Keratinocyte (primary cell): ENCODE measurements around the gene SPRED3. TPM values are rescaled to one million over a fixed set of nuclear protein-coding genes. Genes with fewer than 3 reads are reported as not detected.

Source experiments
- DNase-seq: peaks from one replicate; pipeline ENCODE4 v3.0.0-alpha.2; 2011; ENCODE audit warnings: low read depth, missing footprints, low spot score
- FAIRE-seq: peaks from 2 replicates; lab custom pipeline; 2011; peaks lifted over from hg19 to GRCh38; lab: Jason Lieb, UNC
- H2AFZ ChIP-seq: 2 replicates; pipeline ENCODE4 v1.6.0; 2012; ENCODE audit warnings: low read length, control low read depth, inconsistent platforms; ENCODE audit not compliant: control insufficient read depth
- H3K27ac ChIP-seq: 2 replicates; pipeline ENCODE4 v1.5.1; 2011; ENCODE audit warnings: low read length; ENCODE audit not compliant: control insufficient read depth, insufficient read depth
- H3K27me3 ChIP-seq: 3 replicates; pipeline ENCODE4 v1.6.0; 2011; ENCODE audit warnings: low read length; ENCODE audit not compliant: control insufficient read depth, insufficient read depth; ENCODE audit errors: extremely low read depth
- H3K36me3 ChIP-seq, 2 experiments: 2 replicates in 1 of 2; 3 replicates in 1 of 2; pipeline ENCODE4 v1.5.1; 2011; ENCODE audit warnings: low read length in 2 of 2, mild to moderate bottlenecking in 1 of 2; ENCODE audit not compliant: control insufficient read depth in 2 of 2, insufficient read depth in 2 of 2; ENCODE audit errors: extremely low read depth in 1 of 2
- H3K4me1 ChIP-seq: 3 replicates; pipeline ENCODE4 v1.5.1; 2011; ENCODE audit warnings: low read length; ENCODE audit not compliant: control insufficient read depth, insufficient read depth; ENCODE audit errors: extremely low read depth
- H3K4me2 ChIP-seq: 3 replicates; pipeline ENCODE4 v1.6.0; 2011; ENCODE audit warnings: low read depth, low read length; ENCODE audit not compliant: control insufficient read depth, insufficient read depth; ENCODE audit errors: extremely low read depth
- H3K4me3 ChIP-seq, 3 experiments: fragments of 200-600 bp in 1 of 3; sonication (generic) in 1 of 3; 2 replicates in 2 of 3; 3 replicates in 1 of 3; pipeline ENCODE4 v1.5.1; 2011 to 2016; ENCODE audit warnings: low read length in 3 of 3, mild to moderate bottlenecking in 3 of 3, control low read depth in 2 of 3, inconsistent platforms in 1 of 3, low read depth in 1 of 3, mixed read lengths in 1 of 3, mixed run types in 1 of 3, moderate library complexity in 1 of 3; ENCODE audit not compliant: control insufficient read depth in 2 of 3, insufficient read depth in 2 of 3; ENCODE audit errors: extremely low read depth in 1 of 3
- H3K79me2 ChIP-seq: 2 replicates; pipeline ENCODE4 v1.6.0; 2012; ENCODE audit warnings: low read length; ENCODE audit not compliant: control insufficient read depth, insufficient read depth
- H3K9ac ChIP-seq: 3 replicates; pipeline ENCODE4 v1.6.0; 2011; ENCODE audit warnings: low read length; ENCODE audit not compliant: control insufficient read depth, insufficient read depth; ENCODE audit errors: extremely low read depth
- H3K9me1 ChIP-seq: 3 replicates; pipeline ENCODE4 v1.6.0; 2011; ENCODE audit warnings: low read length; ENCODE audit not compliant: control insufficient read depth, insufficient read depth; ENCODE audit errors: extremely low read depth
- H3K9me3 ChIP-seq: 2 replicates; pipeline ENCODE4 v1.5.1; 2012; ENCODE audit warnings: low read depth, low read length; ENCODE audit not compliant: control insufficient read depth
- H4K20me1 ChIP-seq: 3 replicates; pipeline ENCODE4 v1.6.0; 2011; ENCODE audit warnings: low read length; ENCODE audit not compliant: control insufficient read depth, insufficient read depth; ENCODE audit errors: extremely low read depth
- CTCF ChIP-seq, 3 experiments: IDR thresholded peaks in 1 of 3; conservative IDR thresholded peaks in 1 of 3; optimal IDR thresholded peaks in 1 of 3; 2 replicates in 2 of 3; 3 replicates in 1 of 3; pipeline versions ENCODE3 to v1.5.1; 2011; ENCODE audit warnings: low read length in 3 of 3, mild to moderate bottlenecking in 3 of 3, moderate library complexity in 2 of 3, control low read depth in 1 of 3, inconsistent platforms in 1 of 3; ENCODE audit not compliant: insufficient read depth in 2 of 3; ENCODE audit errors: extremely low read depth in 1 of 3
- EZH2 ChIP-seq: IDR thresholded peaks from one replicate; pipeline ENCODE4 v1.6.1; 2012; ENCODE audit warnings: inconsistent platforms, mild to moderate bottlenecking, low read length, moderate library complexity
- dilution Hi-C: fragments of 300-500 bp; cut with MboI; formaldehyde crosslinking; loops from one replicate; pipeline ENCODE4 v1.7.0; 2020; ENCODE audit warnings: low sequenced_read_pairs; ENCODE audit not compliant: extremely low pct_ligation_motif_present
- polyA plus RNA-seq, 5 experiments: library from polyadenylated mRNA; depleted of rRNA in 3 of 5; stranded (reverse) in 3 of 5; stranded (forward) in 1 of 5; unstranded in 1 of 5; fragments of >200 nt; gene quantifications; 1 replicate in 1 of 5; 2 replicates in 3 of 5; 3 replicates in 1 of 5; pipeline versions ENCODE4 v1.2.1 to v1.2.3, GENCODE V29; 2011 to 2012; ENCODE audit warnings: missing spikeins in 2 of 5, low read depth in 1 of 5, low replicate concordance in 1 of 5

SPRED3 gene
- polyA plus RNA-seq, 1 donor (not counting 4 experiments of a cell fraction or from before 2014, with no cell fraction given): 2.6 TPM

GRCh38 chr19:38400361-38400760 lies 11.9 kb downstream of the SPRED3 start:
- dilution Hi-C loops: no loop called here
- FAIRE-seq (no peak), DNase-seq (no peak)
- Histone ChIP-seq H3K4me3 (no peak overlapping the region), H3K27me3 (no peaks in the 10 kb centered on the region), H3K36me3 (peaks cover 0 to 2% of the 10 kb centered on the region in 2 experiments), H4K20me1 (no peaks in the 10 kb centered on the region), H3K9ac (no peak overlapping the region), H3K9me1 (no peaks in the 10 kb centered on the region), H3K79me2 (no peaks in the 10 kb centered on the region), H3K4me2 (no peak overlapping the region), H3K9me3 (no peaks in the 10 kb centered on the region), H3K4me1 (peaks cover 4% of the 10 kb centered on the region), H3K27ac (no peak overlapping the region), H2AFZ (no peak overlapping the region)
- TF ChIP-seq EZH2 (no peak), CTCF (optimal IDR thresholded peaks at IDR 0.05 in 1 of 3, IDR thresholded peaks at IDR 0.05 in 1 of 3, conservative IDR thresholded peaks at IDR 0.05 in 1 of 3; ENCODE audit: extremely low read depth in 1 of 3, insufficient read depth in 2 of 3, low read length in 3 of 3) (no peak)

- H3K4me1 ChIP-seq: peaks cover 4% of the 10 kb centered on the region
- H3K4me3 ChIP-seq: no peak overlapping the region
- dilution Hi-C loops: no loop called here
- TF ChIP-seq CTCF (optimal IDR thresholded peaks at IDR 0.05 in 1 of 3, IDR thresholded peaks at IDR 0.05 in 1 of 3, conservative IDR thresholded peaks at IDR 0.05 in 1 of 3; ENCODE audit: extremely low read depth in 1 of 3, insufficient read depth in 2 of 3, low read length in 3 of 3) (no peak), EZH2 (no peak)
- no peaks in the 10 kb centered on the region for H3K9me3 ChIP-seq
- no peak overlapping the region for H2AFZ ChIP-seq
- H3K79me2 ChIP-seq: no peaks in the 10 kb centered on the region
- no peak for DNase-seq
- H3K27ac ChIP-seq: no peak overlapping the region
- H3K27me3 ChIP-seq: no peaks in the 10 kb centered on the region
- H3K9ac ChIP-seq: no peak overlapping the region
- no peak for FAIRE-seq
- no peak overlapping the region for H3K4me2 ChIP-seq
- H3K9me1 ChIP-seq: no peaks in the 10 kb centered on the region
- no peaks in the 10 kb centered on the region for H3K36me3 ChIP-seq
- no peaks in the 10 kb centered on the region for H4K20me1 ChIP-seq
Observed at GRCh38 chr19:38401148-38401547, 12.7 kb downstream of the SPRED3 start.
